Peyer's patch (tissue), 4 donors: ENCODE results near the gene TATDN2. TPM values are rescaled to one million over a fixed set of nuclear protein-coding genes. Genes with fewer than 3 reads are reported as not detected.

Source experiments
- DNase-seq, 3 donors: peaks; one replicate each; pipeline ENCODE4 v3.0.0-alpha.2; 2017 to 2019
- H3K27ac ChIP-seq, 4 donors: fragments of 200-600 bp; sonication (generic); one replicate each; pipeline ENCODE4 v1.5.1; 2016 to 2019
- H3K27me3 ChIP-seq, 2 donors: fragments of 200-600 bp; sonication (generic); one replicate each; pipeline ENCODE4 v1.5.1; 2019
- H3K36me3 ChIP-seq, 3 donors: fragments of 200-600 bp; sonication (generic); one replicate each; pipeline ENCODE4 v1.5.1; 2016 to 2019
- H3K4me1 ChIP-seq, 4 donors: fragments of 200-600 bp; sonication (generic); one replicate each; pipeline ENCODE4 v1.5.1; 2016 to 2019
- H3K4me3 ChIP-seq, 4 donors: fragments of 200-600 bp; sonication (generic); 1 replicate in 3 of 4; 2 replicates in 1 of 4; pipeline ENCODE4 v1.5.1; 2016 to 2019; ENCODE audit warnings: mild to moderate bottlenecking in 1 of 4
- H3K9me3 ChIP-seq, 4 donors: fragments of 200-600 bp; sonication (generic); one replicate each; pipeline ENCODE4 v1.5.1; 2016 to 2019; ENCODE audit warnings: mild to moderate bottlenecking in 1 of 4
- CTCF ChIP-seq, 6 experiments: fragments of 450-650 bp in 4 of 6; fragments of 200-600 bp in 2 of 6; sonication (generic) in 1 of 6; IDR thresholded peaks; one replicate each; pipeline ENCODE4 v1.5.1; 2017 to 2019; ENCODE audit warnings: antibody characterized with exemption in 6 of 6, mild to moderate bottlenecking in 3 of 6, moderate library complexity in 1 of 6
- POLR2A ChIP-seq, 2 donors: fragments of 450-650 bp; IDR thresholded peaks; one replicate each; pipeline ENCODE4 v1.5.1; 2017; ENCODE audit warnings: antibody characterized with exemption in 2 of 2, mild to moderate bottlenecking in 2 of 2, moderate library complexity in 2 of 2
- total RNA-seq, 4 donors: library from RNA; depleted of rRNA; stranded (reverse); fragments of >200 nt; gene quantifications; one replicate each; pipeline ENCODE4 v1.1.0, GENCODE V29; 2016

The TATDN2 gene
- total RNA-seq, 4 donors from 2014 or later: 30.3 to 52.8 (median 36.9) TPM

GRCh38 chr3:10305331-10305902 lies 57.2 kb downstream of the TATDN2 start:
- Histone ChIP-seq H3K27me3 (no peaks in the 10 kb centered on the region), H3K4me3 (no peak overlapping the region), H3K9me3 (no peaks in the 10 kb centered on the region), H3K4me1 (no peaks in the 10 kb centered on the region), H3K36me3 (peaks cover 0 to 94% (median 0%) of the 10 kb centered on the region in 3 donors), H3K27ac (no peak overlapping the region)
- TF ChIP-seq POLR2A (IDR thresholded peaks at IDR 0.05) (no peak), CTCF (IDR thresholded peaks at IDR 0.05) (no peak)
- no peak for DNase-seq

- Histone ChIP-seq H3K36me3 (peaks cover 0 to 94% (median 0%) of the 10 kb centered on the region in 3 donors), H3K4me3 (no peak overlapping the region), H3K4me1 (no peaks in the 10 kb centered on the region), H3K27me3 (no peaks in the 10 kb centered on the region), H3K27ac (no peak overlapping the region), H3K9me3 (no peaks in the 10 kb centered on the region)
- TF ChIP-seq POLR2A (IDR thresholded peaks at IDR 0.05) (no peak), CTCF (IDR thresholded peaks at IDR 0.05) (no peak)
- DNase-seq: no peak
Measured at GRCh38 chr3:10306156-10306555, 57.9 kb downstream of the TATDN2 start.

GRCh38 chr3:10308678-10309077 lies 60.4 kb downstream of the TATDN2 start:
- no peak for DNase-seq
- peaks cover 0 to 94% (median 0%) of the 10 kb centered on the region in 3 donors for H3K36me3 ChIP-seq
- H3K9me3 ChIP-seq: no peaks in the 10 kb centered on the region
- H3K27ac ChIP-seq: no peak overlapping the region
- no peaks in the 10 kb centered on the region for H3K4me1 ChIP-seq
- H3K27me3 ChIP-seq: no peaks in the 10 kb centered on the region
- TF ChIP-seq CTCF (IDR thresholded peaks at IDR 0.05): no peak
- TF ChIP-seq POLR2A (IDR thresholded peaks at IDR 0.05): no peak
- no peak overlapping the region for H3K4me3 ChIP-seq

GRCh38 chr3:10309736-10310135 lies 61.5 kb downstream of the TATDN2 start:
- TF ChIP-seq POLR2A (IDR thresholded peaks at IDR 0.05) (no peak), CTCF (IDR thresholded peaks at IDR 0.05) (no peak)
- no peaks in the 10 kb centered on the region for H3K27me3 ChIP-seq
- no peak for DNase-seq
- H3K9me3 ChIP-seq: no peaks in the 10 kb centered on the region
- H3K4me3 ChIP-seq: no peak overlapping the region
- H3K36me3 ChIP-seq: peaks cover 0 to 94% (median 0%) of the 10 kb centered on the region in 3 donors
- no peak overlapping the region for H3K27ac ChIP-seq
- no peaks in the 10 kb centered on the region for H3K4me1 ChIP-seq

GRCh38 chr3:10310578-10310977 lies 62.3 kb downstream of the TATDN2 start:
- Histone ChIP-seq H3K4me3 (no peak overlapping the region), H3K9me3 (no peaks in the 10 kb centered on the region), H3K27me3 (no peaks in the 10 kb centered on the region), H3K4me1 (no peaks in the 10 kb centered on the region), H3K36me3 (peaks cover 0 to 94% (median 0%) of the 10 kb centered on the region in 3 donors), H3K27ac (no peak overlapping the region)
- no peak for DNase-seq
- TF ChIP-seq CTCF (IDR thresholded peaks at IDR 0.05) (no peak), POLR2A (IDR thresholded peaks at IDR 0.05) (no peak)

GRCh38 chr3:10311710-10312109 lies 63.5 kb downstream of the TATDN2 start:
- no peak overlapping the region for H3K4me3 ChIP-seq
- no peaks in the 10 kb centered on the region for H3K27me3 ChIP-seq
- DNase-seq: no peak
- no peaks in the 10 kb centered on the region for H3K4me1 ChIP-seq
- H3K27ac ChIP-seq: no peak overlapping the region
- TF ChIP-seq POLR2A (IDR thresholded peaks at IDR 0.05): no peak
- no peak for TF ChIP-seq CTCF (IDR thresholded peaks at IDR 0.05)
- peaks cover 0 to 92% (median 0%) of the 10 kb centered on the region in 3 donors for H3K36me3 ChIP-seq
- H3K9me3 ChIP-seq: no peaks in the 10 kb centered on the region
